DMS114 treated with DMSO at 0.1 percent for 48 hours (cell line): Measurements from ENCODE around the gene SCNN1B.
"Not testable (repeated sequence)": the region's sequence is repeated elsewhere in the genome, so short reads cannot be mapped to it uniquely, and the experiment has no call there.

ENCODE experiments used
- DNase-seq: peaks from one replicate; lab custom pipeline; 2025; ENCODE audit not compliant: unreplicated experiment; lab: John Stamatoyannopoulos, UW

Gene SCNN1B

DNA sequence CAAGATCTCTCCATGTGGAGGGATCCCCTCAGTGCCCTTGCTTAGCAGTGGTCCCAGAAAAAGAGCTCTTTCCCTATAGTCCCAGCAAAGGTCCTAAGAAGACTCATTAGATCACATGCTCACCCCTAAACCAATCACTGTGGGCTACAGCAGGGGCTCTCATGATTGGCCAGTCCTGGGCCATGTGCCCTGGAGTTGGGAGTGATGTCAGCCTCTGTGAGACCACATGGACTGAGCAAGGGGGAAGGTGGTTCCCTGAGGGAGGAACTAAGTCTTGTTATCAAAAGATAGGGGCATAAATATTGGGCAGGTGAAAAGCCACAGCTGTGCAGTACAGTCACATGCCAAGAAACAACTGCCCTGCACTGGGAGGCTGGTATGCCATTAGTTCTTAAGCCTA lies 51.3 kb downstream of the SCNN1B start:
- DNase-seq = no peak

DNA sequence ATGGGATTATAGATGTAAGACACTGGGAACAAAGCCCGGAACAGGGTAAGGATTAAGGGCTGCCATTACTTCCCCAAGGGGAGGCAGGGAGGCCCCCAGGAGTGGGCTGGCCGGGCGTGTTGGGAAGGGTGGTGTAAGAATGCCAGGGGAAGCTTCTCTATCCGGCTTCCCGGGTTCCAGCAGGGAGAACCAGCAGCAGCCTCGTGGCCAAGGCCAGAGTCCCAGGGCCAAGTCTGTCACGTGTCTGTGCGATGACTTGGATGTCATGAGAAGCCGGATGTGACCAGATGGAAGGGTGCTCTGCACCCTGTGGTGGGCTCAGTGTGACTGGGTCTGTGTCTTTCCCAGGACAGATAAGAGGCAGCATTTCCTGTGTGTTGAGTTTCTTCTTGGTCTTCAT lies 52.1 kb downstream of the SCNN1B start:
- no peak for DNase-seq

- no peak for DNase-seq
Observed at GRCh38 chr16:23355106-23355670, 53.1 kb downstream of the SCNN1B start.

- no peak for DNase-seq
Observed at GRCh38 chr16:23356941-23357340, 54.8 kb downstream of the SCNN1B start.

DNA sequence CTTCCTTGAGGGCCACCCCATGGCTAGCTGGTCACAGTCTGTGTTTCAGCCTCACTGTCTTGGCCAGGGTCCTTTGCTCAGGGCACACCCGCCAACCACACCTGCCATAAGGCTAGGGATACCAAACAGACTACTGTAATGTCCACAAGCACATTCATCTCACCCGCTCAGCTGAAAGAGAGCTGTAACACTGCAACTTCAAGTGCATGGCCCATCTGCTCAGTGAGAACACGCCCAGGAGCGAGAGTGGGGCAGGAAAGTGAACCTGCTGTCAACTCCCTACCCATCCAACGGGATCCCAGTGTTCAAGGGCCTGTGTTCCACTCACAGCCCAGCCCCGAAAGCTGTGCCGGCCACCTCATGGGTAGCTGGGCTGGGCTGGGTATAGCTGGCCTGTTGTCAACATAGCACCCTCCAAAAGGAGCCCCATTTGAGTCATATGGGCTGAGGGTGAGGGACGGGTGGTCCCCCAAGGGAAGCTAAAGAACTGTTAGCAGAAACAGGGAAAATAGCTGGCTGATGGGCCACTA lies 55.7 kb downstream of the SCNN1B start:
- no peak for DNase-seq

- no peak for DNase-seq
Observed at GRCh38 chr16:23359092-23359760, 57.1 kb downstream of the SCNN1B start.

GRCh38 chr16:23362460-23363317 lies 60.6 kb downstream of the SCNN1B start:
- DNase-seq = no peak

DNA sequence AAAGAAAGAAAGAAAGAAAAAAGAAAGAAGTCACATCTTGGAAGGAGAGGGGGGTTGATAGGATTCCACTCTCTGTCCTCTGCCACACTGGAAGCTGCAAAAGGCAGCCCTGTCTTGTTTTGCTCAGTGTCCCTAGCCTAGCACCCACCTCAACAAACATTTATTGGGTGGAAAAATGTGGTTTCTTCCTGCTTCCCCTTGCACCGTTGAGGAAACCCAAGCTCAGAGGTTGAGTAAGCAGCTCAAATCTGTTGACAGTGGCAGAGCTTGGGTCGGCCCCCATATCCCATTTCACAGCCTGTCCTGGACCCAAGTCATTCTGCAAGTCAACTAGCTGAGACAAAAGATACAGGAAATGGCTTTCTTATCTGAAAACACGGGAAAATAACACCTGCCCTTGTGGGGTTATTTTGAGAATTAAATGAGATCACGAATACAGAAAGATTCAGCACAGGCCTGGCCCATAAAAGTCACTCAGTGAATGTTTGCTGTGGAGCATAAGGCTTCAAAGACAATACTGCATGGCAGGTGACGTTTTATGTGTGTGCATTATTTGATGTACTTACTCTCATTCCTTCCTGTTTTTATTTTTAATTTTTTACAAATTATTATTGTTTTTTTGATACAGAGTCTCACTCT lies 63.6 kb downstream of the SCNN1B start:
- DNase-seq = no peak

DNA sequence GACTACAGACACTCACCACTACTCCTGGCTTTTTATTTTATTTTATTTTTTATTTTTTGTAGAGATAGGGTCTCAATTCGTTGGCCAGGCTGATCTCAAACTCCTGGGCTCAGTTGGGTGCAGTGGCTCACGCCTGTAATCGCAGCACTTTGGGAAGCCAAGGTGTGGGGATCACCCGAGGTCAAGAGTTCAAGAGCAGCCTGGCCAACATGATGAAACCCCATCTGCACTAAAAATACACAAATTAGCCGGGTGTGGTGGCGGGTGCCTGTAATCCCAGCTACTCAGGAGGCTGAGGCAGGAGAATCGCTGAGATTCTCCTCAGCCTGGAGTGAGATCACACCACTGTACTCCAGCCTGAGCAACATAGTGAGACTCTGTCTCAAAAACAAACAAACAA lies 64.2 kb downstream of the SCNN1B start:
- not testable (repeated sequence) for DNase-seq

- DNase-seq = no peak
Observed at GRCh38 chr16:23367564-23367963, 65.5 kb downstream of the SCNN1B start.

- no peak for DNase-seq
Observed at GRCh38 chr16:23367988-23368387, 65.9 kb downstream of the SCNN1B start.

GRCh38 chr16:23368469-23368868 lies 66.4 kb downstream of the SCNN1B start:
- DNase-seq = no peak

- no peak for DNase-seq
Observed at GRCh38 chr16:23369416-23369815, 67.3 kb downstream of the SCNN1B start.

- no peak for DNase-seq
Observed at GRCh38 chr16:23371368-23371767, 69.3 kb downstream of the SCNN1B start.

DNA sequence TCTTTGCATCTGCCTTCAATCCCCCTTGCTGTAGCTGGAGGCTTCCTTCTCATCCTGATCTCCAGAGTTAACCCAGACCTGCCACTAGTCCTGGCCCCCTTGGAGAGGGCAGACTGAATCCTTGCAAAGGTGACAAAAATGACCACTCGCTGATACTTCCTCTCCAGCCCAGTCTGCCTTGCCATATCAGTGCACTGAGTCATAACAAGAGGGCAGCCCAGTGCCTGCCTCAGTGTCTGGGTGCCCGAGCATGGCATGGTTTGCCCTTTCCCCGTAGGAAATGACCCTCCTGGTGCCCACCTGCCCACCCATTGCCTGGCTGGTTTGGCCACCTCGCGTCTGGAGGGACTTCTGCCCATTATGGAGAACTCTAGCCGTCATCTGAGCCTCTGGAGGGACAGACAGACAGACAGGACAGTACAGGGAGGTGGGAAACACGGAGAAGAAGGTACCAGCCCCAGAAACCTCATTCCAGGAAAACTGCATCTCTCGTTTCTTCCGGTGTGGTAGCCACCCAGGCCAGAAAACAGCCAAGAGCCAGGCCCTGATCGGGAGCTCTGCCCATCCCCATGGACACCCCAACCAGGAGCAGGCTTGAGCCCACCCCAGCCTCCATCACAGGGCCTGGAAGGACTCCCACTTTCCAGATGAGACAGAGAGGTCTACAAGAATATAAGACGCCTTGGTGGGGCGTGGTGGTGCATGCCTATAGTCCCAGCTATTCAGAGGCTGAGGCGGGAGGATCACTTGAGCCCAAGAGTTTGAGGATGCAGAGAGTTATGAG lies 71.5 kb downstream of the SCNN1B start:
- DNase-seq = no peak

GRCh38 chr16:23374721-23375510 lies 72.8 kb downstream of the SCNN1B start:
- no peak for DNase-seq

DNA sequence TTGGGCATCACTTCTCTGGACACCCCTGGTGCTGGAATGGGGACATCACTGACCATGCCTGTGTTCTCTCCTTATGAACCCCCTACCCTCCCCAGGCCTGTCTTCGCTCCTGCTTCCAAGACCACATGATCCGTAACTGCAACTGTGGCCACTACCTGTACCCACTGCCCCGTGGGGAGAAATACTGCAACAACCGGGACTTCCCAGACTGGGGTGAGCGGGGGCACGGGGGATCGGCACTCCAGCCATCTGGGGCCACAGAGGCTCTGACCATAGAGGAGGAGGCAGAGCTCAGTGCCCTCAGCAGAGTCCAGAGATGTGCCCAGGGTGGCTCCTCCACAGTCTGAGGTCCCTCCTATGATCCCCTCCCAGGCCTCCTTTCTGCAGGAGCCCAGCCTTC lies 73.5 kb downstream of the SCNN1B start:
- DNase-seq = no peak

GRCh38 chr16:23377071-23377931 lies 75.2 kb downstream of the SCNN1B start:
- DNase-seq = no peak

GRCh38 chr16:23378256-23378655 lies 76.2 kb downstream of the SCNN1B start:
- no peak for DNase-seq
